ENCODE data around the gene BACE2.
"Not testable (repeated sequence)": the region's sequence is repeated elsewhere in the genome, so short reads cannot be mapped to it uniquely, and the experiment has no call there.

The BACE2 gene

DNA sequence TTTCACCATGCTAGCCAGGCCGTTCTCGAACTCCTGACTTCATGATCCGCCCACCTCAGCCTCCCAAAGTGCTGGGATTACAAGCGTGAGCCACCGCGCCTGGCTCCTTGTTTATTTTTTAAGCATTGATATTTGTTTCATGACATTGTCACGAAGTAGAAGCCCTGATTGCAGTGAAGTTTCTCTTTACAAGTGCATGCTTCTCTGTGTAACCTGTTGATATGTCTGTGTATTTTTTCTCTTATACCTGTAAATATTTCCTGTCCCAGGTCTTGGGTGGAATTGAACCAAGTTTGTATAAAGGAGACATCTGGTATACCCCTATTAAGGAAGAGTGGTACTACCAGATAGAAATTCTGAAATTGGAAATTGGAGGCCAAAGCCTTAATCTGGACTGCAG is 75.1 kb downstream of the BACE2 start:
- no peak for DNase-seq

DNA sequence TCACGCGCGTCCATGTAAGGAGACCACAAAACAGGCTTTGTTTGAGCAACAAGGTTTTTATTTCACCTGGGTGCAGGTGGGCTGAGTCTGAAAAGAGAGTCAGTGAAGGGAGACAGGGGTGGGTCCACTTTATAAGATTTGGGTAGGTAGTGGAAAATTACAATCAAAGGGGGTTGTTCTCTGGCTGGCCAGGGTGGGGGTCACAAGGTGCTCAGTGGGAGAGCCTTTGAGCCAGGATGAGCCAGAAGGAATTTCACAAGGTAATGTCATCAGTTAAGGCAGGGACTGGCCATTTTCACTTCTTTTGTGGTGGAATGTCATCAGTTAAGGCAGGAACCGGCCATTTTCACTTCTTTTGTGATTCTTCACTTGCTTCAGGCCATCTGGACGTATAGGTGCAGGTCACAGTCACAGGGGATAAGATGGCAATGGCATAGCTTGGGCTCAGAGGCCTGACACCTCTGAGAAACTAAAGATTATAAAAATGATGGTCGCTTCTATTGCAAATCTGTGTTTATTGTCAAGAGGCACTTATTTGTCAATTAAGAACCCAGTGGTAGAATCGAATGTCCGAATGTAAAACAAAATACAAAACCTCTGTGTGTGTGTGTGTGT is 76.4 kb downstream of the BACE2 start:
- not testable (repeated sequence) for DNase-seq

DNA sequence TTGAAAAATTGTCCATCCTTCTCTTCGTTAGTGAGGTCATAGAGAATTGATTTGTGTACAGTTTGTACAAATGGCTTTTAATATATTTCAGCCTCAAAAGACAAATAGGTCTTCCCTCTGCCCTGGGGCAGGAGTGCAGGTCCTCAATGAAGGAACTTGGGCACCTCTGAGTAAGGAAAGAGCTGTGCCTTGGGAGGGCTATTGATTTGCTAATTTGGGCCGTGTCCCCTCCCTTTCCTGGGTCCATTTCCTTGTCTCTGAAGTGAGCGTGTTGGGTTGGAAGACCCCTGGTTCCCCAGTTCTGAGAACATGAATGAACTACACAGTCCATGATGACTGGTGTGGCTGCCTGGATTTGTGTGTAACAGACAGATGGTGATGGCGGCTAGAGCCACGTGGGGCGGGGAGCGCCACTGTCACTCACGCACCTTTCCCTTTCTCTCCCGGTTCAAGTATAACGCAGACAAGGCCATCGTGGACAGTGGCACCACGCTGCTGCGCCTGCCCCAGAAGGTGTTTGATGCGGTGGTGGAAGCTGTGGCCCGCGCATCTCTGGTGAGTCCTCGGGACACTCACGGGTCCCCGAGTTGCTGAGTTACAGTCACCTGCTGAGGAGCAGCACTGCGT is 77.7 kb downstream of the BACE2 start:
- no peak for DNase-seq

DNA sequence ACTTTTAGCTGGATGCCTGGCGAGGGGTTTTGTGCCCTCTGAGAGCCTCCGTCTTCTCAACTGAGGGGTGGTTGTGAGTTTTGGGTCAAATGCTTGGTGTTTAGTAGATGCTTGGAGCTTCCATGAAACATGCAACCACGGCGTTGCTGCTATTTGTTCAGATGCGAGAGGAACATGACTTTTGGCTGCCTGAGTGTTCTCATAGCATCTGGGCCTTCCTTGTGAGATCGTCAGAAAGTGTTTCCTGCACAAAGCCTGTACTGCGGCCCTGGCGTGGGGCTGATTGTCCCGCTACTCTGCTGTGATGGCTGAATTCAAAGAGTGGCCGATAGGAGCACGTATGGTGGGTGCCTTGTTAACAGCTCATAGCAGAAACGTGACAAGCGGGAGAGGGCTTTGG is 78.8 kb downstream of the BACE2 start:
- no peak for DNase-seq

DNA sequence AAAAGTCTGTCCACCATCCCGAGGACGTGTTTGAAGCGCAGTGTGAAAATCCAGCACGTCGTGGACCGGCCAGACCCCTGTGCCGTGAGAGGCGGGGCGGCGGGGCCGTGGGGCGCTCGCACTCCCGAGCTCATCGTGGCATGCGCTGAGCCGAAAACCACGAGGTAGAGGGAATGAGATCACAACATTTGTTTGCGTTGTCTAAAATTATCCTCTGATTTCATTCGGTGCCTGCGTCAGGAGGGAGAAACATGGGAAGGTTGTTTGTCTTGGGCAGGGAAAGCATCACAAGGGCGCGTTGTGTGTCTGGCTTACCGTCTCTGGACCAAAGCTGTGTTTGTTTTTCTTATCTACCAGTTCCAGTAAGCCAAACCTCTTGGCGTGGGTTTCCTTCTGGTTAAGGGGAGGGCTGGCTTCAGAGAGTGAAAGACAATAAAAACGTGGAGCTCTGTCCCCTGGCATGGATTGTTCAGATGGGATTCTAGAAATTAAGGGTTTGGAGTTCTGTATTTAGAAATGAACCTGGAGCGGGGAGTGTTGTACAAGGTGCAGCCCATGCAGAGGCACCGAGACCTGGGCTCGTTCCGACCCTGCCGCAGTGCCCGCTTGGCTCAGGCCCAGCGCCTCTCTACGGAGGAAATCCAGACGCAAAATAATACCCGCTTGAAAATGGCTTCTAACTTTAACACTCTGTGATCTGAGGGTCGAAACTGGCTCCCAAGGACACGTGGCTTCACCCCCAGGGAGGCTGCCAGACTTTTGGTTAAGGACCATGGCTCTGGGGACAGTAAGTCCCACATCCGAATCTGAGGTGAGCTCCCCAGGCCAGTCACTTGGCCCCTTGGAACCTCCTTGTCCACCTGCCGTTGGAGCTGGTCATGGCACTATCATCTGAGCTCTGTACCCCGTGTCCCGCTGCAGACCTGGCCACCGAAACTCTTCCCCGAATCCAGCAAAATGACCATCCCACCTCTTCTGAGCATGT is 79.9 kb downstream of the BACE2 start:
- DNase-seq, result no peak

DNA sequence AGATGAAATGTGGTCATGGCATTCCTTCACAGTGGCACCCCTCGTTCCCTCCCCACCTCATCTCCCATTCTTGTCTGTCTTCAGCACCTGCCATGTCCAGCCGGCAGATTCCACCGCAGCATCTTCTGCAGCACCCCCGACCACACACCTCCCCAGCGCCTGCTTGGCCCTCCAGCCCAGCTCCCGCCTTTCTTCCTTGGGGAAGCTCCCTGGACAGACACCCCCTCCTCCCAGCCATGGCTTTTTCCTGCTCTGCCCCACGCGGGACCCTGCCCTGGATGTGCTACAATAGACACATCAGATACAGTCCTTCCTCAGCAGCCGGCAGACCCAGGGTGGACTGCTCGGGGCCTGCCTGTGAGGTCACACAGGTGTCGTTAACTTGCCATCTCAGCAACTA is 81.5 kb downstream of the BACE2 start:
- no peak for DNase-seq

DNA sequence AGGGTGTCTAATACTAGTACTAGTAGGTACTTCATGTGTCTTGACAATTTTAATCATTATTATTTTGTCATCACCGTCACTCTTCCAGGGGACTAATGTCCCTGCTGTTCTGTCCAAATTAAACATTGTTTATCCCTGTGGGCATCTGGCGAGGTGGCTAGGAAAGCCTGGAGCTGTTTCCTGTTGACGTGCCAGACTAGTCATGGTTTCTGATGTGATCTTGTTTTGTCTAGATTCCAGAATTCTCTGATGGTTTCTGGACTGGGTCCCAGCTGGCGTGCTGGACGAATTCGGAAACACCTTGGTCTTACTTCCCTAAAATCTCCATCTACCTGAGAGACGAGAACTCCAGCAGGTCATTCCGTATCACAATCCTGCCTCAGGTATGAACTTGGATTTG is 82.6 kb downstream of the BACE2 start:
- DNase-seq, result no peak

DNA sequence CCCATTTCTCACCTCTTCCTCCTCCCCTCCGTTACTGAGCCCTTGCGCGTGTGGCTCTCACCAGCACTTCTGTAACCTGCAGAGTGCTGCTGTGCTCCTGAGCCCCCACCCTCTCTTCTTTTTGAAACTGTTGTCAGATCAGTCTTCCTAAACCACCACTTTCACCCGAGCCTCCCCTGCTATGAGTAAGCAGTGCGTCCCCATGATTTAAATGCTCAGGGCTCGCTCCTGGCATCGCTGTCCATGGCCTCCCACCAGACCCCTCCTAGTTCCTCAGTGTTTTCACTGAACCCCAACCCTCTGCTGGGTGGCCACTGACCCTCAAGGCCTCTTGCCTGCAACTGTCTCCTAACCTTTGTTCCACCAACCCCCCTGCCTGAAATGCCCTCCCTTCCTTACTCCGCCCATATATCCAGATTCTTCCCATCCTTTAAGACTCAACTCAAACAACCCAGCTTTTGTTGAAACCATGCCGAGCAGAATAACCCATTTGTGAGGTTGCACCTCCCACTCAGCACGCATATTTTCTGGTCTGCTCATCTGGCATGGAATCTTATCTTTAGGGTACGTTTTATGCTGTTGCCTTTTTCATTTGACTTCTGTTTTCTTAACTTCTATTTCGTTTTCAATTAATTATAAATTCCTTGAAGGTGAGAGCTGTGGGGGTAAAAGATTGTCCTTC is 84.1 kb downstream of the BACE2 start:
- no peak for DNase-seq

DNA sequence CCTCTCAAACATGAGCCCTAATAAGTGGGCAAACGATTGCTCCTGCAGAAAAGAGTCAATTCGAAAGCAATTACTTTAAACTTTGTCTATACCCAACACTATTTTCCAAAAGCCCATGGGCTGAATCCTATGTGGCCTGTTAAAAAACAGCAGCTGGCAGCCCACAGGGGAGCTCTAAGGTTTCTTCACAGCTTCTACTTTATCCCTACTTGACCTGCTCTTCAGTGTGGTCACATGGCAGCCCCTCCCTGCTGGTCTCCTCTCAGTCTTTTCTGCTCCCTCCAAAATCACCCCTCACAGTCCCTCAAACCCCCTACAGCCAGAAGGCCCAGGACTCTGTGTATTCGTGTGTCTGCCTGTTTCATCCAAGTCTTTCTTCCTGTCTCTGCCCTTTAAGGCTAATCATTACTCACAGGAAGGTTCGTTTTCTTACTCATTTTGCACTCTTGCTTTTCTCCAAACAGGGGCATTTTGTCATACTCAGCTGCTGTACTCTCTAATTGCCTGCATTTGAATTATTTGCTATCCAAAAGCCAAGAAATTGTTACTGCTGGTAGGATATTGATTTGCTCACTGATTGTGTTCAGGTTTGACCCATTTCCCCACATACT is 86.2 kb downstream of the BACE2 start:
- no peak for DNase-seq

DNA sequence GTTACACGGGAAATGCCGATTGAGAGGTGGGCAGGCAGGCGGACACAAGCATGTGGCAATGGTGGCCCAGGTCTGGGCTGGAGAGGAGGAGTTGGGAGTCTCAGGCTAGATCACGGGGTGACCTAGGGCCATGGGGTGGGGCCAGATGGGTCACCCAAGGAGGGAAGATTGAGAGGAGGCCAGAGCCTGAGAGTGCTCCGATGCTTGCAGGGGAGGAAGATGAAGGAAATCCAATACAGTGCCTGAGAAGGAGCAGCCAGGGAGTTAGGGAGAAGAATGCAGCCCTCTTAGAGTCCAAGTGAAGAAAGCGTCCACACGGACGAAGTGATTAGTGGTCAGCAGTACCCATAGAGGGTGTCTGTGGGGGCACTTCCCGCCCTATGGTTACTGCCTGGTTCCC is 87.2 kb downstream of the BACE2 start:
- no peak for DNase-seq

DNA sequence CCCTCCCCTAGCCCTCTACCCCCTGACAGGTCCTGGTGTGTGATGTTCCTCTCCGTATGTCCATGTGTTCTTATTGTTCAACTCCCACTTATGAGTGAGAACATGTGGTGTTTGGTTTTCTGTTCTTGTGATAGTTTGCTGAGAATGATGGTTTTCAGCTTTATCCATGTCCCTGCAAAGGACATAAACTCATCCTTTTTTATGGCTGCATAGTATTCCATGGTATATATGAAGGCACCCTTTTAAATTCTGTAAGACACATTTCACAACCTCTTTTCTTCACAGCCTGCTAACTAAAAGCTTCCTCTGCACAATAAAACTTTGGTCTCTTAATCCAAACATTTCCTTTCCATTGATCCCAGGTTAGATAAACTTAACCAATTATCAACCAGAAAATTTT is 88.3 kb downstream of the BACE2 start:
- DNase-seq, result not testable (repeated sequence)

DNA sequence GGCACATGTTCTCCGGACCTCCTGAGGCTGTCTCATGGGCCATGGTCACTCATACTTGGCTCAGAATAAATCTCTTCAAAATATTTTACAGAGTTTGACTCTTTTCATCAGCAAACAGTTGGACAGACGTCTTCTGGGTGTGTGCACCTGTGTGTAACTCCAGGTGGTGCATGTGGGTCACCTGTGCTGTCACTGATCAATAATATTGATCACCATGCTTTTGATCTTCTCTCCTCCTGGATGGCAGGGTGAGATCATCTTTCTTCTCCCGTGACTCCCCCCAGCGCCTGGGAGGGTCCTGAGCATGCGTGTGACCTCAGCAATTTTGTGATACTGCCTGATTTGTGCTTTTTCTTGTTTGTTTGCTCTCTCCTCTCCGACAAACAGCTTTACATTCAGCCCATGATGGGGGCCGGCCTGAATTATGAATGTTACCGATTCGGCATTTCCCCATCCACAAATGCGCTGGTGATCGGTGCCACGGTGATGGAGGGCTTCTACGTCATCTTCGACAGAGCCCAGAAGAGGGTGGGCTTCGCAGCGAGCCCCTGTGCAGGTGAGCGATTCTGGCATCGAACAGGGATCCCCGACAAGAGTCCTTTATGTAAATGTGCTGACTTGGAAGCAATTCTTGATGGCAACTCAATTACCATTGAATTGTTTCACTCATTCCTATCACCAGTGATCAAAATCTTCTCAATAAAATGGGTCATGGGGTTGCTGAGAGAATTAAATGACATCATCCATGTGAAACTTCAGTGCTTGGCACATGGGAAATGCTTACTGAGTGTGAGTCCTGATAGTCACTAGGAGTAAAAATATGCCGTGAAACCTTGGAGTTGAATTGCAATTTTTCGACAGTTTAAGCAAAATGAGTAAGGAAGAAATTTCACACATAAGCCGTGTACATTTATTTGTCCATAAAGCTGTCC is 89.1 kb downstream of the BACE2 start:
- no peak for DNase-seq

DNA sequence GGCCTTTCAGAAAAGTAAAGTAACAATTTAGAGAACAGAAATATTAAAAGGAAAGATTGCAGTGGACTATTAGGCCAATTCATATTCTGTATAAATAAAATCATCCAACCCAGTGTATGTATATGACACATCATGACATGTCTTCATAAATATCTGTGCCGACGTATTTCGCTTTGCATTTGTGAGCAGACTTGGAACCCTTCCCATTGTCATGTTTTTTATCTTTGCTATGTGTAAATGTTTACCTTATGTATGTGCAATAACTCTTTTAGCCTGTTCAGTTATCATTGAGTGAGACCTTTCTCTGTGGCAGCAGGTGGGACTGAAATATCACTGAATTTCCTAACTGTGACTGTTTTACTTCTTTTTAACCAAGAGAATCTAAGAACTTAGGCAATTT is 90.7 kb downstream of the BACE2 start:
- no peak for DNase-seq

DNA sequence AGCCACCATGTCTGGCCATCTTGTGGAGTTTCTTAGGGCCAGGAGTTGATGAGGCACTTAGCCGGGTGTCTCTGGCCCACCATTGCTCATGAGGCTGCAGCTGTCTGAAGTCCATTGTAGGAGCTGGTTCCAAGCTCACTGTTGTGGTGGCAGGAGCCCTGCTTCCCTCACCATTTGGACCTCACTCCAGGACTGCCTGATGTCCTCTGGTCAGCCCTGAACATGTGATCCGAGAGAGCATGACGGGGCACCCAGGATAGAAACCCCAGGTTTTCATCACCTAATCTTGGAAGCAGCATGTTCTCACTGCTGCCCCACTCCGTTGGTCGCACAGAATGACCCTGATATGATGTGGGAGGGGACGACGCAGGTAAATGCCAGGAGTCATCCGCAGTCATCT is 92.5 kb downstream of the BACE2 start:
- DNase-seq, result no peak

DNA sequence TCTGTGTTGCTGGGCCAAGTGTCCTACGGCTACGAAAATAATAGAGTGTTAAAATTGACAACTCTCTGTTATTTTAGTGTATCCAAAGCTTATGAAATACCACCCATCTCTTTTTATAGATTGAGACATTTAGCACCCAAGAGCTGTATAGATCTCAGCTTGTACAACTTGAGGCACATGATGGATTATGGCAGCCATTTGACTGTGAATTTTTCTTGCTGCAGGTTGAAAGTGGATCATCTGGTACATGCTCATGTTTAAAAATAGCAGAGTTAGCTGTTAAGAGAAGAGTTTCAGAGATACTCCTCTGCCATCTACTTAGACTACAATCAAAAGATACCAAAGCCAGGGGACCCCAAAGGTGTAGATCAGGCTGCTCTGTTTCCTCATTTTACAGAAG is 99.4 kb downstream of the BACE2 start:
- DNase-seq, result no peak

DNA sequence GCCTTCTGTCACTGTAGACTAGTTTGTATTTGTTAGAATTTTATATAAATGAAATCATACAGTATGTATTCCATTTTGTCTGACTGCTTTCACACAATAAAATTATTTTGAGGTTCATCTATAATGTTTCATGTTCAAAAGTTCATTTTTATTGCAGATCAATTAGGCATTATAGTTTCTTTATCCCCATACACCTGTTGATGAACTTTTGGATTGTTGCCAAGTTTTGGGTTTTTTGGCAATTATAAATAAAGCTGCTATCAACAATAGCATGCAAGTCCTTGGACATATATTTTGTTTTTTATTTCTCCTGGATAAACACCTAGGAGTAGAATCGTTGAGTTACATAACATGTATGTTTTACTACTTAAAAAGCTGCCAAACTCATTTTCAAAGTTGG is 101.6 kb downstream of the BACE2 start:
- DNase-seq, result no peak

DNA sequence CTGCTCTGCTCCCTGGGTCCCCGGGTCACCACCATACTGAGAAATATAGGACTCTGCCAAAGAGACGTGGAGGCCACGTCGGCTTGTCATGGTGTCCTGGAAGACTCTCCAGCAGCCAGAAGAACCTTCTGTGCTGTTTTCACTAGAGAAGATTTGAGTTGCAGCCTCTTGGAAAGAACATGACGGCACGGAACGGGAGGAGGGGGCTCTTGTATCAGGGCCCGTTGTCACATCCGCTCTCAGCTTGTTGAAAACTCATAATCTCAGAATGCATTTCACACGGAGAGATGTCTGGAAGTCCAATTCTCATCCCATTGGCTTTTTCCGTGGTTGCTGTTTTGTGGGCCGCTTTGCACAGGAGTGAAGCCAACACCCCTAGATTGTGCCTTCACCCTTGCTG is 109.2 kb downstream of the BACE2 start:
- DNase-seq, result no peak

DNA sequence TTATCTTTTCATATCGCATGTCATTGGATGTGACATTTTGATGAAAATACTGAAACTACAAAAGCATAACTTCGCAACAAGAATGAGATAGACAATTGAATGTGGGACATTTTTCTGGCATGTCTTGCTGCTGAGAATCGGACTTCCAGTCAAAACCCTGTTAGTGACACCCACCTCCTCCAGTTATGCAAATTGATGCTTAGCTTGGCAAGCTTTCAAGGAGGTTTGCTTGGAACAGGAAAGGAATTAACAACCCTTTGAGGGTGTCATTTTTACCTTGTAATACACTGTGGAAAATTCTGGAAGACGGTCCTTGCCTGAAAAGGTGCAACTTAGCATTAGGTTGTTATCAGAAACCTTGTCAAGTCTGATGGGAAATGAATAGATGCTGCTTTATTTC is 109.9 kb downstream of the BACE2 start:
- DNase-seq, result no peak

DNA sequence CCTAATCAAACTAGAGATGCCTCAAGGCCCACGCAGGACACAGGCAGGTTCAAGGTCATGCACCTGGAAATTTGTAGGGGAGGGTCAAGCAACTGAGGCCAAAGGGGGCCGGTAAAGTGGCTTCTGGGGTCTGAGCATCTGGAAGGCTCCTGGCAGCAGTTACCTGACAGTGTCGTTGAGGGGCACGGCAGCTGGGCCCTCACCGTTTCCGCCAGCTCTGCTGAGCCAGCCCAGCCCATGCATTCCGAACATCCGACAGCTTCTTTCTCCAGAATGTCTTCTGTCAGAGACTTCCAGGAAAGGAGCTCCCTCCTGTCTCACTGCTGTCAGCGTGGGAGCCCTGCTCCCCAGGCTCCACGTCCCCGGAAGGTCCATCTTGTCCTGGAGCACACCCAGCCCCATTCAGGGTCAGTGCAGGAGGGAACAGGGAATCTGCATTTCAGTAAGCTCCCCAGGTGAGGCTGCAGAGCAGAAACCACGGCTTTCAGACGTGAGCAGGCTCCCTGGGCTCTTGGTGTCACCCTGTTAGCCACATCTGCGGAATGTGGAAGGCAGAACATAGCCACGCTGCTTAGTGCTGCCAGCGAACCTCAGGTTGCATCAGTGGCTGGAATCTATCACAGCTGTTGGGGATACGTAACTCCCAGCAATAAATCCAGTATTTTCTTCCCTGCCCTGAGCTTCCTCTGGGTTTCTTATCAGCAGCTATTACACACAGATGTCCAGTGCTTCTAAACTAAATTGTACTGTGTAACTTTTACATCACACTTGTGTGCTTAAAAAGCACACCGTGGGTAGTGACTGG is 112.4 kb downstream of the BACE2 start:
- no peak for DNase-seq

DNA sequence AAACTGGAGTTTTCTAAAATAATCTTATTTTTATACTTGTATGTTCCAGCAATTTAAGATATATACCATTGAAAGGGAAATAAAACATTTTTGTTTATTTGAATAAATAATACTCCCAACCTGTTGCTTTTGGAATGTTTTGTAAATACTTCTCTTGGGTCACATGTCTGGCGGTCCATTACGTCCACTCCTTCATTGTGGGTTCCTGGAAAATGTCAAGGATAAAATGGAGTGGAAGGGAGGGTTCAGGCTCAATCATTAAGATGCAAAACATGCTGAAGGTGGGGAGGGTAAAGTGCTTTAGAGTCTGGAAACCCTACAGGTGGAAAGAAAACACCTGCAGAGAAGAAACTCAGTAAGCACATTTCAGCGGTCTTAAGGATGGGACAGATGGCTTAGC is 114.5 kb downstream of the BACE2 start:
- no peak for DNase-seq

All from activated CD4-positive, alpha-beta T cell treated with anti-CD3 and anti-CD28 coated beads, Interleukin-2, amount 50 U/mL, for 16 hours (primary cell).